CD14-positive monocyte (primary cell): ENCODE measurements around the gene NOL6. TPM values are rescaled to one million over a fixed set of nuclear protein-coding genes. Genes with fewer than 3 reads are reported as not detected.

Source experiments
- DNase-seq, 3 donors: peaks; one replicate each; pipeline ENCODE4 v3.0.0-alpha.2; 2011 to 2022
- H2AFZ ChIP-seq: 2 replicates; pipeline ENCODE4 v1.6.0; 2012; ENCODE audit warnings: mild to moderate bottlenecking, low read depth, low read length, inconsistent platforms; ENCODE audit not compliant: insufficient read depth, poor library complexity, severe bottlenecking
- H3K27ac ChIP-seq, 2 donors: 1 replicate in 1 of 2; 2 replicates in 1 of 2; pipeline ENCODE4 v1.5.1; 2012 to 2013; ENCODE audit warnings: low read length in 2 of 2, control low read depth in 1 of 2, inconsistent platforms in 1 of 2, low read depth in 1 of 2, mild to moderate bottlenecking in 1 of 2
- H3K27me3 ChIP-seq, 2 donors: one replicate each; pipeline versions ENCODE4 v1.6.0 to v1.6.1; 2011 to 2013; ENCODE audit warnings: low read length in 2 of 2; ENCODE audit not compliant: control insufficient read depth in 2 of 2, insufficient read depth in 2 of 2
- H3K36me3 ChIP-seq, 2 donors: replicated peaks in 1 of 2; 1 replicate in 1 of 2; 2 replicates in 1 of 2; pipeline versions ENCODE4 v1.5.1 to v1.6.1; 2012 to 2013; ENCODE audit warnings: low read length in 2 of 2, control low read depth in 1 of 2, inconsistent platforms in 1 of 2, mild to moderate bottlenecking in 1 of 2; ENCODE audit not compliant: insufficient read depth in 2 of 2, control insufficient read depth in 1 of 2
- H3K4me1 ChIP-seq, 2 donors: 1 replicate in 1 of 2; 2 replicates in 1 of 2; pipeline versions ENCODE4 v1.5.1 to v1.6.1; 2012 to 2013; ENCODE audit warnings: low read length in 2 of 2, control low read depth in 1 of 2, inconsistent platforms in 1 of 2, mild to moderate bottlenecking in 1 of 2, moderate library complexity in 1 of 2; ENCODE audit not compliant: insufficient read depth in 2 of 2, control insufficient read depth in 1 of 2
- H3K4me2 ChIP-seq: replicated peaks from 2 replicates; pipeline ENCODE3; 2012; ENCODE audit warnings: low read length, moderate library complexity, mild to moderate bottlenecking; ENCODE audit not compliant: poor library complexity, severe bottlenecking; ENCODE audit errors: extremely low read depth
- H3K4me3 ChIP-seq, 3 experiments: fragments of 200-600 bp in 1 of 3; sonication (generic) in 1 of 3; replicated peaks in 1 of 3; 1 replicate in 2 of 3; 2 replicates in 1 of 3; pipeline ENCODE4 v1.5.1; 2011 to 2013; ENCODE audit warnings: low read length in 3 of 3, mild to moderate bottlenecking in 3 of 3, control low read depth in 2 of 3, low read depth in 2 of 3, inconsistent platforms in 1 of 3, moderate library complexity in 1 of 3
- H3K79me2 ChIP-seq: 2 replicates; pipeline ENCODE4 v1.6.0; 2012; ENCODE audit warnings: mild to moderate bottlenecking, control low read depth, inconsistent platforms, low read length, moderate library complexity; ENCODE audit not compliant: insufficient read depth
- H3K9ac ChIP-seq: 2 replicates; pipeline ENCODE4 v1.6.0; 2017; ENCODE audit warnings: low read length, mild to moderate bottlenecking; ENCODE audit not compliant: insufficient read depth, poor library complexity, severe bottlenecking
- H3K9me3 ChIP-seq, 2 donors: replicated peaks in 1 of 2; 1 replicate in 1 of 2; 2 replicates in 1 of 2; pipeline versions ENCODE4 v1.5.1 to v1.6.1; 2012 to 2013; ENCODE audit warnings: low read length in 2 of 2, control low read depth in 1 of 2; ENCODE audit not compliant: control insufficient read depth in 1 of 2, insufficient read depth in 1 of 2
- H4K20me1 ChIP-seq: 2 replicates; pipeline ENCODE4 v1.6.0; 2012; ENCODE audit warnings: mild to moderate bottlenecking, low read length, control low read depth, moderate library complexity; ENCODE audit not compliant: insufficient read depth
- H3K27ac Mint-ChIP-seq, 7 donors: one replicate each; pipeline ENCODE4 v1.8.0; 2020; ENCODE audit warnings: mild to moderate bottlenecking in 7 of 7, mixed read lengths in 7 of 7, moderate library complexity in 6 of 7, inconsistent platforms in 2 of 7
- H3K27me3 Mint-ChIP-seq, 3 donors: one replicate each; pipeline ENCODE4 v1.8.0; 2021 to 2022; ENCODE audit warnings: low read depth in 3 of 3, mild to moderate bottlenecking in 3 of 3, mixed read lengths in 3 of 3, moderate library complexity in 3 of 3, inconsistent platforms in 1 of 3
- H3K36me3 Mint-ChIP-seq, 2 donors: one replicate each; pipeline ENCODE4 v1.8.0; 2020; ENCODE audit warnings: mixed read lengths in 2 of 2, inconsistent platforms in 1 of 2, mild to moderate bottlenecking in 1 of 2
- H3K4me1 Mint-ChIP-seq: one replicate; pipeline ENCODE4 v1.8.0; 2020; ENCODE audit warnings: mild to moderate bottlenecking, mixed read lengths
- H3K4me3 Mint-ChIP-seq, 2 donors: one replicate each; pipeline ENCODE4 v1.8.0; 2020; ENCODE audit warnings: mild to moderate bottlenecking in 2 of 2, mixed read lengths in 2 of 2, moderate library complexity in 1 of 2
- H3K9me3 Mint-ChIP-seq, 7 donors: one replicate each; pipeline ENCODE4 v1.8.0; 2020 to 2022; ENCODE audit warnings: mixed read lengths in 7 of 7, mild to moderate bottlenecking in 6 of 7, moderate library complexity in 6 of 7, inconsistent platforms in 2 of 7
- WGBS: methylation state at CpG from one replicate; pipeline ENCODE4 v1.1.5; 2013; ENCODE audit warnings: missing lambda C conversion rate; ENCODE audit not compliant: insufficient coverage; 5-methylcytosine and 5-hydroxymethylcytosine counted together
- intact Hi-C, 2 donors: fragments of 100-400 bp; cut with micrococcal nuclease; formaldehyde crosslinking; loops; one replicate each; pipeline versions ENCODE4 v1.15.0 to v1.15.1; 2023
- polyA plus RNA-seq, 3 donors: library from polyadenylated mRNA; depleted of rRNA in 1 of 3; unstranded in 2 of 3; stranded (reverse) in 1 of 3; fragments of 300-500 nt in 2 of 3; fragments of >200 nt in 1 of 3; fragmentation: Illumina TruSeq in 2 of 3; gene quantifications; 1 replicate in 2 of 3; 2 replicates in 1 of 3; pipeline ENCODE4 v1.2.3, GENCODE V29; 2012 to 2021
- TF ChIP-seq, protein P1 (sequence below): fragments of 200-600 bp; IDR thresholded peaks from one replicate; pipeline ENCODE4 v1.8.0; 2022; ENCODE audit warnings: antibody characterized with exemption, mild to moderate bottlenecking

The NOL6 gene
- polyA plus RNA-seq, 3 donors: 4.6 to 21.9 (median 10.1) TPM

DNA sequence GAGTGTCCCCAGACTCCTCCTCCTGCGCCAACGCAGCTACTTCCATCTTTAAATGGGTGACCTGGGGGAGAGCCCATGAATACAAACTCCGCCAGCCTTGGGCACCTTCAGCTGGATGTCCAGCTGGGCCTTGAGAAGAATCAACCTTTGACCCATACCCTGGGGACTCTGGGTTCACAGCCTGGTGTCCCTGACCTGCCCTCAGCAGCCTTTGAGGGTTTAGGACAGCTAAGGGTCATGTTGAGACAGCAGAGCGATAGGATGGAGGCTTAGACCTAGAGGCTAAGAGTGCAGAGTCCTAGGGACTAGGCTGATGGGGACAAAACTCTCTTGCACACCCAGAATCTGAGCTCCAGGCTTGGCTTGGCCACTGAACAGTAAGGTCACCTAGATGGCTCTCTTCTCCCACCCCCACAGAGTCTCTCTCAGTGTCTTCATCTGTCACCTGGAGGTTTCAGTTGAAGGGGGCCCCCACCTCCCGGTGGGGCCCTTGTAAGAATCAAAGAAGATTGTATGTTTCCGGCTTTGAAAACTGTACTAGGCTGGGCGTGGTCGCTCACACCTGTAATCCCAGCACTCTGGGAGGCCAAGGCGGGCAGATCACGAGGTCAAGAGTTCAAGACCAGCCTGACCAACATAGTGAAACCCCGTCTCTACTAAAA lies 19.6 kb downstream of the NOL6 start:
- no peak overlapping the region for H3K27ac ChIP-seq
- H3K4me1 ChIP-seq: no peaks in the 10 kb centered on the region
- no peak for DNase-seq
- Mint-ChIP-seq H3K36me3 (no peaks in the 10 kb centered on the region), H3K9me3 (no peaks in the 10 kb centered on the region), H3K27ac (no peak overlapping the region), H3K4me3 (no peak overlapping the region), H3K4me1 (peaks cover 2% of the 10 kb centered on the region), H3K27me3 (peaks cover under 1 to 4% (median 3%) of the 10 kb centered on the region in 3 donors)
- TF ChIP-seq, protein P1, sequence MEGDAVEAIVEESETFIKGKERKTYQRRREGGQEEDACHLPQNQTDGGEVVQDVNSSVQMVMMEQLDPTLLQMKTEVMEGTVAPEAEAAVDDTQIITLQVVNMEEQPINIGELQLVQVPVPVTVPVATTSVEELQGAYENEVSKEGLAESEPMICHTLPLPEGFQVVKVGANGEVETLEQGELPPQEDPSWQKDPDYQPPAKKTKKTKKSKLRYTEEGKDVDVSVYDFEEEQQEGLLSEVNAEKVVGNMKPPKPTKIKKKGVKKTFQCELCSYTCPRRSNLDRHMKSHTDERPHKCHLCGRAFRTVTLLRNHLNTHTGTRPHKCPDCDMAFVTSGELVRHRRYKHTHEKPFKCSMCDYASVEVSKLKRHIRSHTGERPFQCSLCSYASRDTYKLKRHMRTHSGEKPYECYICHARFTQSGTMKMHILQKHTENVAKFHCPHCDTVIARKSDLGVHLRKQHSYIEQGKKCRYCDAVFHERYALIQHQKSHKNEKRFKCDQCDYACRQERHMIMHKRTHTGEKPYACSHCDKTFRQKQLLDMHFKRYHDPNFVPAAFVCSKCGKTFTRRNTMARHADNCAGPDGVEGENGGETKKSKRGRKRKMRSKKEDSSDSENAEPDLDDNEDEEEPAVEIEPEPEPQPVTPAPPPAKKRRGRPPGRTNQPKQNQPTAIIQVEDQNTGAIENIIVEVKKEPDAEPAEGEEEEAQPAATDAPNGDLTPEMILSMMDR: no peak
- no peaks in the 10 kb centered on the region for H3K27me3 ChIP-seq
- H2AFZ ChIP-seq: no peak overlapping the region
- no peaks in the 10 kb centered on the region for H4K20me1 ChIP-seq
- H3K4me3 ChIP-seq: no peak overlapping the region
- 96% methylated on average over 7 of the region's 11 CpGs for WGBS
- no peaks in the 10 kb centered on the region for H3K9me3 ChIP-seq
- no peak overlapping the region for H3K9ac ChIP-seq
- intact Hi-C loops: no loop called here
- no peaks in the 10 kb centered on the region for H3K36me3 ChIP-seq
- H3K79me2 ChIP-seq: no peaks in the 10 kb centered on the region
- no peak overlapping the region for H3K4me2 ChIP-seq

DNA sequence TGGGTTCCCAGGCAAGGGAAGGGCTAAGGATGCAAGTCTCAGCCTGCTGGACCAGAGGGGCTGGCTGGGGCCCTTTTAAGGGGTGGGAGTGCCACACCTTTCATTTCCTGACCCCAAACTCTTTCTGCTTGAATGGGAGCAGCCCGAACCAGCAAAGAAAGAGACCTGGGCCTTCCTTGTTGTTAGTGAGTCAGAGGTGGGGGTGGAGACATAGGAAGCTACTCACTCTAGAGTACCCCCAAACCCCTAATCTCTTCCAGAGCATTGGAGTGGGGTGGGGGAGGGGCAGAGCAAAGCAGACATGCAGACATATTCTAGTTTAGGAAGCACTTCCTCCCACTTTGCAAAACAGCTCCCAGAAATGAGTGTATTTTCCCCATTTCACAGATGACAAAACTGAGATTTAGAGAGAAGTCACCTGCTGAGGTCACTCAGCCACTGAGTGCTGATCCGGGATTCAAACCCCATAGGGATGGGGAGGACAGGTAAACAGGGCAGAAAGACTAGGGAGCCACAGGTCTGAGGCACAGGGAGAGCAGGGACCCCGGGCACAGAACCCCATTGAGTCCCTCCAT lies 20.4 kb downstream of the NOL6 start:
- no peak overlapping the region for H3K4me3 Mint-ChIP-seq
- no peak overlapping the region for H3K27ac Mint-ChIP-seq
- H3K9me3 Mint-ChIP-seq: peaks cover 0 to 2% (median 0%) of the 10 kb centered on the region in 7 donors
- no peak overlapping the region for H3K4me3 ChIP-seq
- intact Hi-C loops: no loop called here
- H3K79me2 ChIP-seq: no peaks in the 10 kb centered on the region
- H2AFZ ChIP-seq: no peak overlapping the region
- H3K36me3 Mint-ChIP-seq: no peaks in the 10 kb centered on the region
- no peak overlapping the region for H3K27ac ChIP-seq
- peaks cover 2% of the 10 kb centered on the region for H3K4me1 Mint-ChIP-seq
- H3K36me3 ChIP-seq: no peaks in the 10 kb centered on the region
- H3K27me3 Mint-ChIP-seq: peaks cover 6 to 8% (median 7%) of the 10 kb centered on the region in 3 donors
- no peaks in the 10 kb centered on the region for H3K9me3 ChIP-seq
- H3K27me3 ChIP-seq: peaks cover 0 to 2% of the 10 kb centered on the region in 2 donors
- no peak for DNase-seq
- TF ChIP-seq, protein P1: no peak
- no peak overlapping the region for H3K4me2 ChIP-seq
- WGBS: 100% methylated on average over 1 of the region's 3 CpGs
- no peaks in the 10 kb centered on the region for H3K4me1 ChIP-seq
- H4K20me1 ChIP-seq: no peaks in the 10 kb centered on the region
- H3K9ac ChIP-seq: no peak overlapping the region
